Measurements from ENCODE around the gene OR6X1. TPM values are rescaled to one million over a fixed set of nuclear protein-coding genes. Genes with fewer than 3 reads are reported as not detected.

Gene OR6X1
- total RNA-seq, 1 experiment from 2014 or later: not detected

GRCh38 chr11:123801765-123802164 is 47.4 kb upstream of the OR6X1 start:
- Histone ChIP-seq H2BK120ac (ENCODE audit: low read depth, low read length, poor library complexity, severe bottlenecking) (no peak overlapping the region), H2BK12ac (ENCODE audit: insufficient read length, low read depth, low read length) (no peak overlapping the region), H4K8ac (replicated peaks; ENCODE audit: insufficient read length, low read depth, low read length) (no peak overlapping the region), H2BK5ac (ENCODE audit: insufficient read length, low read length) (no peak overlapping the region), H3K9me3 (ENCODE audit: control insufficient read depth, low read depth, low read length) (no peaks in the 10 kb centered on the region), H3K23me2 (ENCODE audit: insufficient read length, low read depth, low read length, poor library complexity, severe bottlenecking) (no peaks in the 10 kb centered on the region), H3K23ac (ENCODE audit: insufficient read length, low read depth, low read length) (no peak overlapping the region), H3K4me2 (ENCODE audit: insufficient read depth, insufficient read length, low read length) (no peak overlapping the region), H3K79me1 (ENCODE audit: insufficient read depth, low read depth, low read length, poor library complexity, severe bottlenecking) (no peaks in the 10 kb centered on the region), H3K9ac (ENCODE audit: extremely low read depth, insufficient read length, low read length) (no peak overlapping the region), H3K27me3 (ENCODE audit: insufficient read depth, low read length) (no peaks in the 10 kb centered on the region), H4K5ac (ENCODE audit: insufficient read length, low read depth, low read length) (no peak overlapping the region), H3K4ac (ENCODE audit: low read depth, low read length) (no peak overlapping the region), H4K20me1 (ENCODE audit: control insufficient read depth, insufficient read depth, insufficient read length) (no peaks in the 10 kb centered on the region), H2BK15ac (ENCODE audit: low read depth, low read length) (no peak overlapping the region), H2AFZ (ENCODE audit: low read length) (no peak overlapping the region), H3T11ph (ENCODE audit: low read length) (no peak overlapping the region), H3K18ac (ENCODE audit: insufficient read length, low read depth, low read length) (no peak overlapping the region), H3K27ac (ENCODE audit: insufficient read length, low read depth, low read length) (no peak overlapping the region), H2AK5ac (ENCODE audit: insufficient read length, low read length) (no peak overlapping the region), H3K79me2 (ENCODE audit: insufficient read depth, low read length) (no peaks in the 10 kb centered on the region), H3K14ac (ENCODE audit: insufficient read depth, low read length) (no peak overlapping the region), H3K56ac (ENCODE audit: insufficient read length, low read depth, low read length) (no peak overlapping the region), H3K4me1 (ENCODE audit: insufficient read depth, low read length) (no peaks in the 10 kb centered on the region), H4K91ac (ENCODE audit: insufficient read length, low read depth, low read length) (no peak overlapping the region), H2BK20ac (ENCODE audit: low read depth, low read length, poor library complexity, severe bottlenecking) (no peak overlapping the region)
- no CpG with 5 or more reads among the region's 1 CpG for WGBS (ENCODE audit: extremely low coverage, insufficient read length, low lambda C conversion rate)
- no peaks in the 10 kb centered on the region; a peak in 1 of 5 replicates for H3K9me3 Mint-ChIP-seq
- no peaks in the 10 kb centered on the region for H3K27me3 Mint-ChIP-seq (ENCODE audit: low read depth)
- H3K27ac Mint-ChIP-seq: no peak overlapping the region
- DNase-seq: no peak
- H3K4me1 Mint-ChIP-seq: peaks cover 14 to 27% of the 10 kb centered on the region in 2 experiments
- TF ChIP-seq CTCF (conservative IDR thresholded peaks at IDR 0.05): peak; percentile 21; the same call in 1 of the 3 replicates
- H3K4me3 Mint-ChIP-seq: no peak overlapping the region
- H3K36me3 Mint-ChIP-seq (ENCODE audit: insufficient read depth in 1 of 3, low read depth in 3 of 3): no peaks in the 10 kb centered on the region; a peak in 1 of 7 replicates
